BJ (cell line): Measurements from ENCODE around the gene ZNF76. TPM values are rescaled to one million over a fixed set of nuclear protein-coding genes. Genes with fewer than 3 reads are reported as not detected.

Experiments used
- CTCF ChIA-PET: fragments of 350-600 bp; formaldehyde crosslinking; extraction: SDS; loops from one replicate; lab custom pipeline; 2021; ENCODE audit warnings: antibody characterized with exemption, inconsistent platforms; lab: Yijun Ruan, JAX
- POLR2A ChIA-PET: fragments of 300-600 bp; sonication (Branson Sonifier 250); formaldehyde crosslinking; extraction: SDS; loops from one replicate; lab custom pipeline; 2021; ENCODE audit warnings: antibody characterized with exemption; lab: Charles Lee
- DNase-seq: peaks from one replicate; pipeline ENCODE4 v3.0.0-alpha.2; 2011; ENCODE audit warnings: low read depth
- H3K27me3 ChIP-seq: 2 replicates; pipeline ENCODE4 v1.6.0; 2011; ENCODE audit warnings: low read length; ENCODE audit not compliant: control insufficient read depth, insufficient read depth
- H3K36me3 ChIP-seq: 2 replicates; pipeline ENCODE4 v1.5.1; 2011; ENCODE audit warnings: low read length; ENCODE audit not compliant: control insufficient read depth, insufficient read depth
- H3K4me3 ChIP-seq: 2 replicates; pipeline ENCODE4 v1.5.1; 2011; ENCODE audit warnings: low read depth, mild to moderate bottlenecking, control low read depth, low read length
- CTCF ChIP-seq: IDR thresholded peaks from 2 replicates; pipeline ENCODE4 v1.5.1; 2011; ENCODE audit warnings: low read depth, mild to moderate bottlenecking, control low read depth, inconsistent platforms, low read length, moderate library complexity; ENCODE audit not compliant: insufficient read depth
- polyA plus RNA-seq: library from polyadenylated mRNA; depleted of rRNA; stranded (reverse); fragments of >200 nt; gene quantifications from 2 replicates; pipeline ENCODE4 v1.2.3, GENCODE V29; 2011

ZNF76 gene
- polyA plus RNA-seq, 1 experiment, result 23.3 TPM

GRCh38 chr6:35219683-35220326 lies 39.7 kb upstream of the ZNF76 start:
- no peak for TF ChIP-seq CTCF
- no peak overlapping the region for H3K4me3 ChIP-seq
- POLR2A ChIA-PET, result no interaction called here
- no peaks in the 10 kb centered on the region for H3K36me3 ChIP-seq
- H3K27me3 ChIP-seq, result no peaks in the 10 kb centered on the region; the same call in 1 of the 2 replicates
- CTCF ChIA-PET, result interaction anchor here (1.0 to 7.5 kb wide), 4 partner anchors 10 to 74 kb away, joined by 4 to 43 read pairs (median 18); no protein-coding TSS in a partner anchor
- DNase-seq, result no peak

GRCh38 chr6:35220711-35221110 lies 38.8 kb upstream of the ZNF76 start:
- Histone ChIP-seq H3K36me3 (no peaks in the 10 kb centered on the region), H3K27me3 (no peaks in the 10 kb centered on the region; the same call in 1 of the 2 replicates), H3K4me3 (no peak overlapping the region)
- no peak for DNase-seq
- ChIA-PET CTCF (interaction anchor here (0.5 to 7.5 kb wide), 4 partner anchors 9 to 65 kb away, joined by 3 to 43 read pairs (median 16); no protein-coding TSS in a partner anchor), POLR2A (no interaction called here)
- TF ChIP-seq CTCF, result no peak

GRCh38 chr6:35223396-35223795 lies 36.1 kb upstream of the ZNF76 start:
- CTCF ChIA-PET, result interaction anchor here (0.6 to 1.5 kb wide), 4 partner anchors 9 to 68 kb away, joined by 3 to 14 read pairs (median 4); no protein-coding TSS in a partner anchor

GRCh38 chr6:35224720-35225119 lies 34.8 kb upstream of the ZNF76 start:
- no peak for TF ChIP-seq CTCF
- H3K27me3 ChIP-seq, result no peaks in the 10 kb centered on the region
- H3K4me3 ChIP-seq, result no peak overlapping the region
- ChIA-PET CTCF (interaction anchor here (0.8 to 8.1 kb wide), 5 partner anchors 10 to 238 kb away, joined by 3 to 83 read pairs (median 4); no protein-coding TSS in a partner anchor), POLR2A (no interaction called here)
- DNase-seq, result no peak
- peaks cover 3% of the 10 kb centered on the region for H3K36me3 ChIP-seq

More at GRCh38 chr6:35223396-35223795, 36.1 kb upstream of the ZNF76 start:
- H3K4me3 ChIP-seq, result no peak overlapping the region
- peaks cover 3% of the 10 kb centered on the region for H3K36me3 ChIP-seq
- POLR2A ChIA-PET, result no interaction called here
- H3K27me3 ChIP-seq, result no peaks in the 10 kb centered on the region
- no peak for TF ChIP-seq CTCF
- no peak for DNase-seq

- Histone ChIP-seq H3K27me3 (no peaks in the 10 kb centered on the region), H3K4me3 (no peak overlapping the region), H3K36me3 (peaks cover 4% of the 10 kb centered on the region)
- POLR2A ChIA-PET, result no interaction called here
- no peak for TF ChIP-seq CTCF
- no peak for DNase-seq
- CTCF ChIA-PET, result interaction anchor here (1.5 to 8.1 kb wide), 4 partner anchors 8 to 83 kb away, joined by 4 to 83 read pairs (median 6); no protein-coding TSS in a partner anchor
Observed at GRCh38 chr6:35228481-35228880, 31.1 kb upstream of the ZNF76 start.
